Activated CD8-positive, alpha-beta memory T cell treated with anti-CD3 and anti-CD28 coated beads, Interleukin-2, amount 50 U/mL, for 1 hour (primary cell): Measurements from ENCODE around the gene ZNF213.
"Not testable (repeated sequence)": the region's sequence is repeated elsewhere in the genome, so short reads cannot be mapped to it uniquely, and the experiment has no call there.

Experiments
- DNase-seq: peaks from one replicate; pipeline ENCODE4 v3.0.0-alpha.2; 2020; ENCODE audit errors: extremely low read depth

ZNF213 gene

GRCh38 chr16:3129137-3130131, 5.4 kb upstream of the ZNF213 start:
- DNase-seq = peak; percentile 88

GRCh38 chr16:3131755-3132377, 3.0 kb upstream of the ZNF213 start:
- DNase-seq = no peak

- DNase-seq = no peak
These were observed 985 bp upstream of the ZNF213 start for GRCh38 chr16:3133844-3134243.

GRCh38 chr16:3135126-3135715, 392 bp downstream of the ZNF213 start:
- no peak for DNase-seq

- no peak for DNase-seq
These were observed 2.4 kb downstream of the ZNF213 start for GRCh38 chr16:3137267-3137666.

GRCh38 chr16:3138342-3138741, 3.5 kb downstream of the ZNF213 start:
- no peak for DNase-seq

- DNase-seq = no peak
These were observed 4.1 kb downstream of the ZNF213 start for GRCh38 chr16:3138823-3139426.

GRCh38 chr16:3139561-3139960, 4.7 kb downstream of the ZNF213 start:
- not testable (repeated sequence) for DNase-seq

GRCh38 chr16:3140603-3141427, 6.0 kb downstream of the ZNF213 start:
- no peak for DNase-seq

GRCh38 chr16:3141781-3142311, 7.0 kb downstream of the ZNF213 start:
- DNase-seq = no peak

- no peak for DNase-seq
These were observed 7.5 kb downstream of the ZNF213 start for GRCh38 chr16:3142327-3142726.

- DNase-seq = no peak
These were observed 7.9 kb downstream of the ZNF213 start for GRCh38 chr16:3142770-3143169.

GRCh38 chr16:3143189-3143588, 8.4 kb downstream of the ZNF213 start:
- DNase-seq = no peak

GRCh38 chr16:3143598-3144320, 8.9 kb downstream of the ZNF213 start:
- DNase-seq = no peak

GRCh38 chr16:3144321-3144983, 9.6 kb downstream of the ZNF213 start:
- DNase-seq = no peak

GRCh38 chr16:3145151-3145550, 10.3 kb downstream of the ZNF213 start:
- no peak for DNase-seq

- DNase-seq = no peak
These were observed 10.8 kb downstream of the ZNF213 start for GRCh38 chr16:3145660-3146059.

- no peak for DNase-seq
These were observed 12.4 kb downstream of the ZNF213 start for GRCh38 chr16:3147046-3147756.

- DNase-seq = no peak
These were observed 12.9 kb downstream of the ZNF213 start for GRCh38 chr16:3147757-3148104.
